Ishikawa (cell line): ENCODE results near the gene RASGEF1C.

Experiments
- CEBPB ChIP-seq: IDR thresholded peaks from 2 replicates; pipeline ENCODE4 v1.6.1; 2012
- CREB1 ChIP-seq: IDR thresholded peaks from 2 replicates; pipeline ENCODE4 v1.6.1; 2012; ENCODE audit warnings: low read depth
- EGR1 ChIP-seq: IDR thresholded peaks from 2 replicates; pipeline ENCODE4 v1.6.1; 2012
- EP300 ChIP-seq: IDR thresholded peaks from 2 replicates; pipeline ENCODE4 v1.6.1; 2012; ENCODE audit warnings: borderline replicate concordance
- FOXM1 ChIP-seq: IDR thresholded peaks from 2 replicates; pipeline ENCODE4 v1.6.1; 2012; ENCODE audit warnings: low read depth, borderline replicate concordance
- MAX ChIP-seq: IDR thresholded peaks from 2 replicates; pipeline ENCODE4 v1.6.1; 2012
- NFIC ChIP-seq: IDR thresholded peaks from 2 replicates; pipeline ENCODE4 v1.6.1; 2012
- RAD21 ChIP-seq: IDR thresholded peaks from 2 replicates; pipeline ENCODE4 v1.6.1; 2012; ENCODE audit warnings: low read depth
- TAF1 ChIP-seq: IDR thresholded peaks from 2 replicates; pipeline ENCODE4 v1.6.1; 2012; ENCODE audit warnings: low read depth, mild to moderate bottlenecking
- TCF12 ChIP-seq: IDR thresholded peaks from 2 replicates; pipeline ENCODE4 v1.6.1; 2012; ENCODE audit warnings: low read depth
- TEAD4 ChIP-seq: IDR thresholded peaks from 2 replicates; pipeline ENCODE4 v1.6.1; 2012
- USF1 ChIP-seq: IDR thresholded peaks from 2 replicates; pipeline ENCODE4 v1.6.1; 2012
- YY1 ChIP-seq: IDR thresholded peaks from 2 replicates; pipeline ENCODE4 v1.6.1; 2012; ENCODE audit warnings: low read depth
- ZBTB7A ChIP-seq: IDR thresholded peaks from 2 replicates; pipeline ENCODE4 v1.6.1; 2012; ENCODE audit warnings: low read depth
- TF ChIP-seq, protein P1 (sequence below): IDR thresholded peaks from 2 replicates; pipeline ENCODE4 v1.6.1; 2012; ENCODE audit warnings: low read depth, mild to moderate bottlenecking

The RASGEF1C gene

DNA sequence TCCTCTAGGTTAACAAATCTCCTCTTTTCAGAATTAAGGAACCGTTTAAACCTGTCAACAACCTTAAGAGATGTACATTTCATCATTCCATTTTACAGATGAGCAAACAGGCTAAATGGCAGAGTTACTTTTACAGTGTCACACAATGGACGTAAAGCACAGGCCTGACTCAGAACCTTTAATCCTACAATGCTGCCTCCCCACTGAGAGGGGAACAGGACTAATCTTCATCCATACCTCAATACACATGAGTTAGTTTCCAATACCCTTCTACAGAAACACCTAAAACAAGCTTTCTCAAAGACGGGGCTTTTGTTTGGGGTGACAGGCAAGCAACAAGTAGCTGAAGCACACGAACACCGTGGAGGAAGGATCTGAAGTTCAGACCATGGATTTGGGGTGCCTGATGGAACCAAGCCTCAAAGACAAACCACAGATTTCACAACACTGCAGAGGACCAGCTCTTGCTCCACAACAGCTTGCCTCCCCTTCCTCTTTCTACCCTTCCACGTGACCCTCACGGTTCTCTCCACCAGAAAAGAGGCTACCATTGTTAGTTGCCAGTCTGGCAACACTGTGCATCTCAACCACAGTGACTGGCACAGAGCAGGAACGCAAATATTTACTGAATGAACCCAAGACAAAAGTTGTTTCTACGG is 139.3 kb downstream of the RASGEF1C start:
- TF ChIP-seq EP300 (no peak), CREB1 (no peak), CEBPB (no peak), NFIC (no peak), TAF1 (no peak), ZBTB7A (no peak), FOXM1 (no peak), USF1 (no peak), TEAD4 (no peak), MAX (no peak), TCF12 (no peak), EGR1 (no peak), RAD21 (no peak), YY1 (no peak)
- TF ChIP-seq, protein P1, sequence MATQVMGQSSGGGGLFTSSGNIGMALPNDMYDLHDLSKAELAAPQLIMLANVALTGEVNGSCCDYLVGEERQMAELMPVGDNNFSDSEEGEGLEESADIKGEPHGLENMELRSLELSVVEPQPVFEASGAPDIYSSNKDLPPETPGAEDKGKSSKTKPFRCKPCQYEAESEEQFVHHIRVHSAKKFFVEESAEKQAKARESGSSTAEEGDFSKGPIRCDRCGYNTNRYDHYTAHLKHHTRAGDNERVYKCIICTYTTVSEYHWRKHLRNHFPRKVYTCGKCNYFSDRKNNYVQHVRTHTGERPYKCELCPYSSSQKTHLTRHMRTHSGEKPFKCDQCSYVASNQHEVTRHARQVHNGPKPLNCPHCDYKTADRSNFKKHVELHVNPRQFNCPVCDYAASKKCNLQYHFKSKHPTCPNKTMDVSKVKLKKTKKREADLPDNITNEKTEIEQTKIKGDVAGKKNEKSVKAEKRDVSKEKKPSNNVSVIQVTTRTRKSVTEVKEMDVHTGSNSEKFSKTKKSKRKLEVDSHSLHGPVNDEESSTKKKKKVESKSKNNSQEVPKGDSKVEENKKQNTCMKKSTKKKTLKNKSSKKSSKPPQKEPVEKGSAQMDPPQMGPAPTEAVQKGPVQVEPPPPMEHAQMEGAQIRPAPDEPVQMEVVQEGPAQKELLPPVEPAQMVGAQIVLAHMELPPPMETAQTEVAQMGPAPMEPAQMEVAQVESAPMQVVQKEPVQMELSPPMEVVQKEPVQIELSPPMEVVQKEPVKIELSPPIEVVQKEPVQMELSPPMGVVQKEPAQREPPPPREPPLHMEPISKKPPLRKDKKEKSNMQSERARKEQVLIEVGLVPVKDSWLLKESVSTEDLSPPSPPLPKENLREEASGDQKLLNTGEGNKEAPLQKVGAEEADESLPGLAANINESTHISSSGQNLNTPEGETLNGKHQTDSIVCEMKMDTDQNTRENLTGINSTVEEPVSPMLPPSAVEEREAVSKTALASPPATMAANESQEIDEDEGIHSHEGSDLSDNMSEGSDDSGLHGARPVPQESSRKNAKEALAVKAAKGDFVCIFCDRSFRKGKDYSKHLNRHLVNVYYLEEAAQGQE = no peak

DNA sequence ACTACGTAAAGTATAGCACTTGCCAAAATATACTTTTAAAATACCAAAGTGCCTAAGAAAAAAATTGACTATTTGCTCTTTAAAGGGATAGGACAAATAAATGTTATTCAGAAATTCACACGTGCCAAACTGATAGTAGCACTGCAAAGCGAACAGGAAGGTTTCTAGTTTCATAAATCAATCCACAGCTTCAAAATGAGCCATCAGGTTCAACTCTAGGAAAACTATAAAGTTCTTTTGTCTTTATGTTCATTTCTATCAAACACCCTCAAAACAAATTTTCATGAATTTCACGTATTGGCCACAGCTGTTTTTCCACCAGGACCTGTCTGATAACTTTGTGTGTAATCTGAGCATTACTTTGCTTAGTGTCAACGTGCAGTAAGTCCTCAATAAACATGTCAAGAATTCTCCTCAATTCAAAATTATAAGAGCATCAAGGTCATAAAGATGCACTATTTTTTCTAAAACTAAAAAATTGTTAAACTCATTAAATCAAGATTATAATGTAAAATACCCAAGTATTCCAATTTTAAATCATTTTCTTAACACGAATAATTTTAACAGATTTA is 140.4 kb downstream of the RASGEF1C start:
- TF ChIP-seq ZBTB7A (no peak), RAD21 (no peak), CREB1 (no peak), NFIC (no peak), USF1 (no peak), YY1 (no peak), EP300 (no peak), CEBPB (no peak), MAX (no peak), EGR1 (no peak), TEAD4 (no peak), TAF1 (no peak), TCF12 (no peak), FOXM1 (no peak)
- TF ChIP-seq, protein P1 = no peak

- TF ChIP-seq FOXM1 (no peak), MAX (no peak), TEAD4 (no peak), EGR1 (no peak), RAD21 (no peak), ZBTB7A (no peak), USF1 (no peak), CREB1 (no peak), EP300 (no peak), YY1 (no peak), TAF1 (no peak), NFIC (no peak), TCF12 (no peak), CEBPB (no peak)
- TF ChIP-seq, protein P1 = no peak
Measured at GRCh38 chr5:180067986-180068385, 141.0 kb downstream of the RASGEF1C start.
